HEK293 (cell line): Measurements from ENCODE around the gene RXFP4.

Source experiments
- CTCF ChIA-PET: fragments of 350-600 bp; formaldehyde crosslinking; extraction: SDS; loops from one replicate; lab custom pipeline; 2021; ENCODE audit warnings: antibody characterized with exemption; lab: Yijun Ruan, JAX
- POLR2A ChIA-PET: fragments of 300-600 bp; formaldehyde crosslinking; extraction: SDS; loops from one replicate; lab custom pipeline; 2020; ENCODE audit warnings: antibody characterized with exemption, inconsistent platforms; lab: Yijun Ruan, JAX
- H3K27ac ChIP-seq: fragments of 200-500 bp; sonication (Bioruptor generic); 2 replicates; pipeline ENCODE4 v1.5.1; 2014; ENCODE audit warnings: low read depth, low read length, control low read depth, inconsistent platforms; ENCODE audit errors: extremely low read depth
- H3K36me3 ChIP-seq, 2 experiments: fragments of 200-500 bp in 1 of 2; sonication (Bioruptor generic) in 1 of 2; 1 replicate in 1 of 2; 2 replicates in 1 of 2; pipeline ENCODE4 v1.5.1; 2014 to 2017; ENCODE audit warnings: inconsistent platforms in 2 of 2, low read length in 2 of 2; ENCODE audit not compliant: control insufficient read depth in 2 of 2, insufficient read depth in 1 of 2
- H3K4me1 ChIP-seq: fragments of 200-500 bp; sonication (Bioruptor generic); 2 replicates; pipeline ENCODE4 v1.5.1; 2014; ENCODE audit warnings: mild to moderate bottlenecking, low read length, inconsistent platforms; ENCODE audit not compliant: control insufficient read depth, insufficient read depth
- H3K4me3 ChIP-seq: 2 replicates; pipeline ENCODE4 v1.5.1; 2011; ENCODE audit warnings: low read depth, mild to moderate bottlenecking, control low read depth, low read length, moderate library complexity
- H3K9me3 ChIP-seq: fragments of 200-500 bp; sonication (Bioruptor generic); 2 replicates; pipeline ENCODE4 v1.5.1; 2014; ENCODE audit warnings: low read depth, low read length, inconsistent platforms; ENCODE audit not compliant: control insufficient read depth, insufficient read depth
- FEZF1 ChIP-seq: fragments of 450-650 bp; formaldehyde crosslinking; IDR thresholded peaks from 2 replicates; pipeline ENCODE4 v1.5.1; 2016; ENCODE audit warnings: missing biosample characterization, missing genetic modification characterization
- GLI4 ChIP-seq: fragments of 450-650 bp; formaldehyde crosslinking; IDR thresholded peaks from 2 replicates; pipeline ENCODE4 v1.5.1; 2016; ENCODE audit warnings: missing biosample characterization, missing genetic modification characterization
- MZF1 ChIP-seq: fragments of 450-650 bp; formaldehyde crosslinking; IDR thresholded peaks from 2 replicates; pipeline ENCODE4 v1.5.1; 2017; ENCODE audit warnings: missing biosample characterization, missing genetic modification characterization, borderline replicate concordance
- OVOL3 ChIP-seq: fragments of 450-650 bp; formaldehyde crosslinking; IDR thresholded peaks from 2 replicates; pipeline ENCODE4 v1.5.1; 2016; ENCODE audit warnings: missing biosample characterization, missing genetic modification characterization
- PBX3 ChIP-seq: sonication (generic); formaldehyde crosslinking; IDR thresholded peaks from 2 replicates; pipeline ENCODE4 v1.8.1; 2022; ENCODE audit warnings: mild to moderate bottlenecking, moderate library complexity, missing genetic modification reagents
- SCRT1 ChIP-seq: fragments of 450-650 bp; formaldehyde crosslinking; IDR thresholded peaks from 2 replicates; pipeline ENCODE4 v1.5.1; 2016; ENCODE audit warnings: missing biosample characterization, missing genetic modification characterization, borderline replicate concordance
- ZFHX2 ChIP-seq: fragments of 450-650 bp; formaldehyde crosslinking; conservative IDR thresholded peaks from 2 replicates; pipeline ENCODE4 v1.5.1; 2016; ENCODE audit warnings: missing biosample characterization, missing genetic modification characterization
- ZIC2 ChIP-seq: fragments of 450-650 bp; formaldehyde crosslinking; IDR thresholded peaks from 2 replicates; pipeline ENCODE4 v1.5.1; 2016; ENCODE audit warnings: missing biosample characterization, missing genetic modification characterization
- ZNF132 ChIP-seq: fragments of 450-650 bp; formaldehyde crosslinking; IDR thresholded peaks from 2 replicates; pipeline ENCODE4 v1.5.1; 2017; ENCODE audit warnings: missing biosample characterization, missing genetic modification characterization, borderline replicate concordance
- ZNF146 ChIP-seq: fragments of 450-650 bp; formaldehyde crosslinking; IDR thresholded peaks from 2 replicates; pipeline ENCODE4 v1.5.1; 2016; ENCODE audit warnings: missing biosample characterization, missing genetic modification characterization
- ZNF157 ChIP-seq: fragments of 450-650 bp; formaldehyde crosslinking; IDR thresholded peaks from 2 replicates; pipeline ENCODE4 v1.5.1; 2016; ENCODE audit warnings: missing biosample characterization, missing genetic modification characterization
- ZNF223 ChIP-seq: fragments of 450-650 bp; formaldehyde crosslinking; IDR thresholded peaks from 2 replicates; pipeline ENCODE4 v1.5.1; 2016; ENCODE audit warnings: missing biosample characterization, missing genetic modification characterization
- ZNF362 ChIP-seq: fragments of 450-650 bp; formaldehyde crosslinking; IDR thresholded peaks from 2 replicates; pipeline ENCODE4 v1.5.1; 2016; ENCODE audit warnings: missing biosample characterization, missing genetic modification characterization
- ZNF549 ChIP-seq: fragments of 450-650 bp; IDR thresholded peaks from 2 replicates; pipeline ENCODE4 v1.5.1; 2018; ENCODE audit warnings: missing biosample characterization, missing genetic modification characterization, mild to moderate bottlenecking, inconsistent platforms, moderate library complexity
- ZNF561 ChIP-seq: fragments of 450-650 bp; IDR thresholded peaks from 2 replicates; pipeline ENCODE4 v1.5.1; 2018; ENCODE audit warnings: missing biosample characterization, missing genetic modification characterization, borderline replicate concordance
- ZNF629 ChIP-seq: fragments of 450-650 bp; formaldehyde crosslinking; IDR thresholded peaks from 2 replicates; pipeline ENCODE4 v1.5.1; 2017; ENCODE audit warnings: missing biosample characterization, missing genetic modification characterization
- ZNF837 ChIP-seq: fragments of 450-650 bp; formaldehyde crosslinking; IDR thresholded peaks from 2 replicates; pipeline ENCODE4 v1.5.1; 2016; ENCODE audit warnings: missing biosample characterization, missing genetic modification characterization
- ZSCAN16 ChIP-seq: fragments of 450-650 bp; formaldehyde crosslinking; IDR thresholded peaks from 2 replicates; pipeline ENCODE4 v1.5.1; 2016; ENCODE audit warnings: missing biosample characterization, missing genetic modification characterization
- ZSCAN23 ChIP-seq: fragments of 450-650 bp; formaldehyde crosslinking; IDR thresholded peaks from 2 replicates; pipeline ENCODE4 v1.5.1; 2016; ENCODE audit warnings: missing biosample characterization, missing genetic modification characterization
- TF ChIP-seq, protein P1 (sequence below): fragments of 450-650 bp; formaldehyde crosslinking; IDR thresholded peaks from 2 replicates; pipeline ENCODE4 v1.5.1; 2016; ENCODE audit warnings: missing biosample characterization, missing genetic modification characterization
- TF ChIP-seq, protein P2 (sequence below): fragments of 450-650 bp; formaldehyde crosslinking; IDR thresholded peaks from 2 replicates; pipeline ENCODE4 v1.5.1; 2017; ENCODE audit warnings: missing biosample characterization, missing genetic modification characterization

The RXFP4 gene

DNA sequence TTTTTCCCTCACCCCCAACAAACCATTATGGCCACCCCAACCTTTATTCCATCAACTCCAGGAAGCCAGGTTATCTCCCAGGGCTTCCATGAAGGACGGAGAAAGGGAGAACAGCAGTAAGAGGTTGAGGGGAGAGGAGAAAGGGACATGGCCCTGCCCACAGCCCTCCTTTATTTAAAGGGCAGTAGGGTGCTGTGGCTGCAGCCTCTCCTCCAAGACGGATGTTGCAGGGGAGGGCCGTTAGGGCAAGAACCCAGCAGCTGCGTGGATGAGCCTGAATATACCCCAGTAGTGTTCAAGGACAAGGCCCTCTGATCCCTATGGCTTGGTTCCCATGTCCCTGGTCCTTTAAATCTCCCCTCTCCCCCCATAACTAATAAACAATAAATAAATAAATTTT lies 5.9 kb downstream of the RXFP4 start:
- CTCF ChIA-PET, result no interaction called here
- no peak overlapping the region for H3K27ac ChIP-seq
- peaks cover 26 to 58% of the 10 kb centered on the region in 2 experiments for H3K36me3 ChIP-seq
- TF ChIP-seq FEZF1 (no peak), PBX3 (CRISPR knock-in tag) (no peak), OVOL3 (tag by site-specific recombination) (no peak)
- H3K4me3 ChIP-seq, result no peak overlapping the region
- no peaks in the 10 kb centered on the region for H3K4me1 ChIP-seq
- H3K9me3 ChIP-seq, result no peaks in the 10 kb centered on the region
- POLR2A ChIA-PET, result interaction anchor here (0.5 kb wide), 1 partner anchor 31 kb away, joined by 3 read pairs; the partner anchor contains the start of gene ARHGEF2

DNA sequence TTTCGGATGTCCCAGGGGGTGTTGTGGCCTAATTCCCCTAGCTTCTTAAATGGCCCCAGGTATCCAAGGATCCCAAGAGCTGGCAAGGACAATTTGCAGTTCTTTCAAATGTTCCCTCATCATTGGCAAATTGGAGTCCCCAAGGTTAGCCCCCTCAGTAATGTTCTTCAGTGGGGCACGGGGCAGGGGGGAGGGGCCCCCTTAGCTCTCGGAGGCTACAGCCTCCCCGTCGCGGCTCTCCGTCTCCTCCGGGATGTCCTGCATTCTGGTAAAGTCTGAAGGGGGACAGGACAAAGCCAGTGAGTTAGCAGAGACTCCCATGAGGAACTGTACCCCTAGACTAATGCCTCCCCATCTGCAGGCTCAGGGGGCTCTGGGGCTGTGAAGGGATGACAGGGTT lies 6.3 kb downstream of the RXFP4 start:
- Histone ChIP-seq H3K4me1 (no peaks in the 10 kb centered on the region), H3K36me3 (peaks cover 27 to 62% of the 10 kb centered on the region in 2 experiments), H3K9me3 (no peaks in the 10 kb centered on the region), H3K4me3 (no peak overlapping the region), H3K27ac (no peak overlapping the region)
- POLR2A ChIA-PET, result interaction anchor here (0.6 kb wide), 1 partner anchor 20 kb away, joined by 4 read pairs; no protein-coding TSS in a partner anchor
- no peak for TF ChIP-seq ZNF561 (tag by site-specific recombination)
- no peak for TF ChIP-seq ZNF223 (tag by site-specific recombination)
- TF ChIP-seq SCRT1, result no peak
- TF ChIP-seq ZFHX2, result no peak
- TF ChIP-seq MZF1, result no peak
- no peak for TF ChIP-seq ZNF362 (tag by site-specific recombination)
- TF ChIP-seq ZNF157 (tag by site-specific recombination), result no peak
- TF ChIP-seq ZSCAN23 (tag by site-specific recombination), result no peak
- no peak for TF ChIP-seq ZNF629 (tag by site-specific recombination)
- no peak for TF ChIP-seq GLI4 (tag by site-specific recombination)
- TF ChIP-seq ZSCAN16, result no peak
- TF ChIP-seq ZNF146 (tag by site-specific recombination), result no peak
- CTCF ChIA-PET, result interaction anchor here (1.1 kb wide), 1 partner anchor 31 kb away, joined by 4 read pairs; the partner anchor contains the start of gene ARHGEF2

- Histone ChIP-seq H3K4me3 (no peak overlapping the region), H3K4me1 (no peaks in the 10 kb centered on the region), H3K36me3 (peaks cover 57 to 88% of the 10 kb centered on the region in 2 experiments), H3K27ac (no peak overlapping the region), H3K9me3 (no peaks in the 10 kb centered on the region)
- TF ChIP-seq, protein P1, sequence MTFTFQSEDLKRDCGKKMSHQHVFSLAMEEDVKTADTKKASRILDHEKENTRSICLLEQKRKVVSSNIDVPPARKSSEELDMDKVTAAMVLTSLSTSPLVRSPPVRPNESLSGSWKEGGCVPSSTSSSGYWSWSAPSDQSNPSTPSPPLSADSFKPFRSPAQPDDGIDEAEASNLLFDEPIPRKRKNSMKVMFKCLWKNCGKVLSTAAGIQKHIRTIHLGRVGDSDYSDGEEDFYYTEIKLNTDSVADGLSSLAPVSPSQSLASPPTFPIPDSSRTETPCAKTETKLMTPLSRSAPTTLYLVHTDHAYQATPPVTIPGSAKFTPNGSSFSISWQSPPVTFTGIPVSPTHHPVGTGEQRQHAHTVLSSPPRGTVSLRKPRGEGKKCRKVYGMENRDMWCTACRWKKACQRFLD, result no peak
- TF ChIP-seq ZIC2 (tag by site-specific recombination), result 0 out of 2 replicates have a peak, but pooled peaks have one; percentile 10
- no peak for TF ChIP-seq ZNF132 (tag by site-specific recombination)
- TF ChIP-seq ZNF837, result no peak
- no peak for TF ChIP-seq ZNF549 (tag by site-specific recombination)
- TF ChIP-seq, protein P2, sequence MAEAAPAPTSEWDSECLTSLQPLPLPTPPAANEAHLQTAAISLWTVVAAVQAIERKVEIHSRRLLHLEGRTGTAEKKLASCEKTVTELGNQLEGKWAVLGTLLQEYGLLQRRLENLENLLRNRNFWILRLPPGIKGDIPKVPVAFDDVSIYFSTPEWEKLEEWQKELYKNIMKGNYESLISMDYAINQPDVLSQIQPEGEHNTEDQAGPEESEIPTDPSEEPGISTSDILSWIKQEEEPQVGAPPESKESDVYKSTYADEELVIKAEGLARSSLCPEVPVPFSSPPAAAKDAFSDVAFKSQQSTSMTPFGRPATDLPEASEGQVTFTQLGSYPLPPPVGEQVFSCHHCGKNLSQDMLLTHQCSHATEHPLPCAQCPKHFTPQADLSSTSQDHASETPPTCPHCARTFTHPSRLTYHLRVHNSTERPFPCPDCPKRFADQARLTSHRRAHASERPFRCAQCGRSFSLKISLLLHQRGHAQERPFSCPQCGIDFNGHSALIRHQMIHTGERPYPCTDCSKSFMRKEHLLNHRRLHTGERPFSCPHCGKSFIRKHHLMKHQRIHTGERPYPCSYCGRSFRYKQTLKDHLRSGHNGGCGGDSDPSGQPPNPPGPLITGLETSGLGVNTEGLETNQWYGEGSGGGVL (tag by site-specific recombination), result no peak
- ChIA-PET POLR2A (no interaction called here), CTCF (interaction anchor here (0.6 kb wide), 1 partner anchor 304 kb away, joined by 3 read pairs; no protein-coding TSS in a partner anchor)
Observed at GRCh38 chr1:155950829-155951228, 9.4 kb downstream of the RXFP4 start.
